ENCODE data around the gene CD82.
A peak's percentile ranks its signal among the peaks of the same experiment; 100 is the strongest.
"Not testable (repeated sequence)": the region's sequence is repeated elsewhere in the genome, so short reads cannot be mapped to it uniquely, and the experiment has no call there.

CD82 gene

GRCh38 chr11:44533921-44534711 is 31.3 kb upstream of the CD82 start:
- no peaks in the 10 kb centered on the region for H3K36me3 ChIP-seq
- no peaks in the 10 kb centered on the region for H3K9me3 ChIP-seq
- no peak overlapping the region for H3K27ac ChIP-seq
- no peaks in the 10 kb centered on the region for H3K27me3 ChIP-seq
- H3K4me2 ChIP-seq, result no peak overlapping the region
- no peak for TF ChIP-seq Cebpa-rat (IDR thresholded peaks at IDR 0.05)
- peaks cover 5% of the 10 kb centered on the region for H3K4me1 ChIP-seq
- H3K4me3 ChIP-seq, result no peak overlapping the region
- no peaks in the 10 kb centered on the region for H4K20me1 ChIP-seq
- no peak overlapping the region for H3K9ac ChIP-seq

- no peak for TF ChIP-seq Cebpa-rat (IDR thresholded peaks at IDR 0.05)
- Histone ChIP-seq H3K4me3 (no peak overlapping the region), H3K9me3 (no peaks in the 10 kb centered on the region), H3K27ac (no peak overlapping the region), H3K27me3 (no peaks in the 10 kb centered on the region), H3K36me3 (no peaks in the 10 kb centered on the region), H4K20me1 (no peaks in the 10 kb centered on the region), H3K4me2 (no peak overlapping the region), H3K9ac (no peak overlapping the region), H3K4me1 (peaks cover 5% of the 10 kb centered on the region)
Measured at GRCh38 chr11:44535191-44535980, 30.1 kb upstream of the CD82 start.

GRCh38 chr11:44536788-44537516 is 28.5 kb upstream of the CD82 start:
- no peaks in the 10 kb centered on the region for H3K9me3 ChIP-seq
- H3K36me3 ChIP-seq, result no peaks in the 10 kb centered on the region
- H3K27ac ChIP-seq, result no peak overlapping the region
- H3K4me1 ChIP-seq, result peaks cover 5% of the 10 kb centered on the region
- no peaks in the 10 kb centered on the region for H4K20me1 ChIP-seq
- H3K4me2 ChIP-seq, result no peak overlapping the region
- H3K27me3 ChIP-seq, result no peaks in the 10 kb centered on the region
- H3K4me3 ChIP-seq, result no peak overlapping the region
- no peak overlapping the region for H3K9ac ChIP-seq
- no peak for TF ChIP-seq Cebpa-rat (IDR thresholded peaks at IDR 0.05)

GRCh38 chr11:44537679-44538078 is 27.8 kb upstream of the CD82 start:
- Histone ChIP-seq H3K4me2 (no peak overlapping the region), H3K4me3 (no peak overlapping the region), H3K9ac (no peak overlapping the region), H3K36me3 (no peaks in the 10 kb centered on the region), H3K27me3 (no peaks in the 10 kb centered on the region), H3K9me3 (no peaks in the 10 kb centered on the region), H4K20me1 (no peaks in the 10 kb centered on the region), H3K27ac (no peak overlapping the region), H3K4me1 (peaks cover 5% of the 10 kb centered on the region)
- no peak for TF ChIP-seq Cebpa-rat (IDR thresholded peaks at IDR 0.05)

GRCh38 chr11:44538375-44539054 is 26.9 kb upstream of the CD82 start:
- peak overlapping the region; percentile 38; the same call in 1 of the 2 replicates for H3K9ac ChIP-seq
- peaks cover 5% of the 10 kb centered on the region for H3K4me1 ChIP-seq
- no peaks in the 10 kb centered on the region for H4K20me1 ChIP-seq
- H3K27me3 ChIP-seq, result no peaks in the 10 kb centered on the region
- peak overlapping the region; percentile 60 for H3K4me2 ChIP-seq
- no peak for TF ChIP-seq Cebpa-rat (IDR thresholded peaks at IDR 0.05)
- no peaks in the 10 kb centered on the region for H3K9me3 ChIP-seq
- H3K4me3 ChIP-seq, result no peak overlapping the region
- no peak overlapping the region; the same call in 1 of the 2 replicates for H3K27ac ChIP-seq
- no peaks in the 10 kb centered on the region for H3K36me3 ChIP-seq

- Histone ChIP-seq H3K4me3 (no peak overlapping the region), H3K36me3 (no peaks in the 10 kb centered on the region), H3K27me3 (no peaks in the 10 kb centered on the region), H3K27ac (no peak overlapping the region), H3K9me3 (no peaks in the 10 kb centered on the region), H4K20me1 (no peaks in the 10 kb centered on the region), H3K9ac (no peak overlapping the region), H3K4me2 (no peak overlapping the region), H3K4me1 (peaks cover 5% of the 10 kb centered on the region)
- TF ChIP-seq Cebpa-rat (IDR thresholded peaks at IDR 0.05), result no peak
Measured at GRCh38 chr11:44539971-44540370, 25.5 kb upstream of the CD82 start.

- Histone ChIP-seq H3K27ac (no peak overlapping the region), H3K4me1 (peaks cover 5% of the 10 kb centered on the region), H3K9ac (no peak overlapping the region), H4K20me1 (no peaks in the 10 kb centered on the region), H3K4me2 (no peak overlapping the region), H3K36me3 (no peaks in the 10 kb centered on the region), H3K9me3 (peaks cover 3% of the 10 kb centered on the region), H3K27me3 (no peaks in the 10 kb centered on the region), H3K4me3 (no peak overlapping the region)
- no peak for TF ChIP-seq Cebpa-rat (IDR thresholded peaks at IDR 0.05)
Measured at GRCh38 chr11:44540667-44541066, 24.8 kb upstream of the CD82 start.

- Histone ChIP-seq H3K4me1 (peaks cover 5% of the 10 kb centered on the region), H3K36me3 (no peaks in the 10 kb centered on the region), H3K4me3 (no peak overlapping the region), H3K4me2 (no peak overlapping the region), H4K20me1 (no peaks in the 10 kb centered on the region), H3K9me3 (peaks cover 9% of the 10 kb centered on the region), H3K27ac (no peak overlapping the region), H3K9ac (no peak overlapping the region), H3K27me3 (no peaks in the 10 kb centered on the region)
- TF ChIP-seq Cebpa-rat (IDR thresholded peaks at IDR 0.05), result no peak
Measured at GRCh38 chr11:44542372-44542771, 23.1 kb upstream of the CD82 start.

GRCh38 chr11:44546984-44547383 is 18.5 kb upstream of the CD82 start:
- not testable (repeated sequence) for H3K27me3 ChIP-seq, H3K9ac ChIP-seq, H3K4me1 ChIP-seq, H3K9me3 ChIP-seq, H3K36me3 ChIP-seq, H3K4me3 ChIP-seq, H4K20me1 ChIP-seq, H3K4me2 ChIP-seq, H3K27ac ChIP-seq

GRCh38 chr11:44547534-44547933 is 17.9 kb upstream of the CD82 start:
- H3K9ac ChIP-seq, H3K27ac ChIP-seq: not testable (repeated sequence)

More at GRCh38 chr11:44547534-44547933, 17.9 kb upstream of the CD82 start:
- H3K36me3 ChIP-seq, H3K27me3 ChIP-seq, H3K4me2 ChIP-seq, H3K4me1 ChIP-seq, H3K9me3 ChIP-seq, H4K20me1 ChIP-seq, H3K4me3 ChIP-seq: not testable (repeated sequence)
